A673 (cell line): Measurements from ENCODE around the gene CMIP. TPM values are rescaled to one million over a fixed set of nuclear protein-coding genes. Genes with fewer than 3 reads are reported as not detected.

Source experiments
- BruUV-seq: library from RNA; stranded (reverse); fragments of 400-500 nt; replicated peaks from 2 replicates; lab custom pipeline; 2021; lab: Mats Ljungman, UMichigan
- CTCF ChIA-PET: fragments of 300-600 bp; sonication (Branson Sonifier 250); formaldehyde crosslinking; loops from one replicate; lab custom pipeline; 2022; ENCODE audit warnings: antibody characterized with exemption; lab: Charles Lee
- POLR2A ChIA-PET: fragments of 300-600 bp; sonication (Branson Sonifier 250); formaldehyde crosslinking; loops from one replicate; lab custom pipeline; 2022; ENCODE audit warnings: antibody characterized with exemption; ENCODE audit not compliant: low non-redundant PET; lab: Charles Lee
- DNase-seq: peaks from one replicate; pipeline ENCODE4 v3.0.0-alpha.2; 2015; ENCODE audit warnings: low spot score
- H3K27ac ChIP-seq: fragments of 200-600 bp; sonication (generic); 2 replicates; pipeline ENCODE4 v1.5.1; 2016; ENCODE audit warnings: mixed run types, low read depth, mild to moderate bottlenecking, mixed read lengths, antibody characterized with exemption, low read length; ENCODE audit not compliant: poor library complexity, severe bottlenecking
- H3K27me3 ChIP-seq: fragments of 200-600 bp; sonication (generic); replicated peaks from 2 replicates; pipeline ENCODE4 v1.6.1; 2017; ENCODE audit warnings: mixed run types, low read depth, mild to moderate bottlenecking, mixed read lengths, antibody characterized with exemption, low read length; ENCODE audit not compliant: insufficient read depth, poor library complexity
- H3K36me3 ChIP-seq: fragments of 200-600 bp; sonication (generic); 2 replicates; pipeline ENCODE4 v1.6.1; 2016; ENCODE audit warnings: mixed run types, mild to moderate bottlenecking, mixed read lengths, antibody characterized with exemption, low read length; ENCODE audit not compliant: insufficient read depth, poor library complexity, severe bottlenecking
- H3K4me1 ChIP-seq: fragments of 200-600 bp; sonication (generic); 2 replicates; pipeline ENCODE4 v1.6.1; 2017; ENCODE audit warnings: mixed run types, mild to moderate bottlenecking, mixed read lengths, antibody characterized with exemption, low read length; ENCODE audit not compliant: insufficient read depth, poor library complexity, severe bottlenecking
- H3K4me3 ChIP-seq: fragments of 200-600 bp; sonication (generic); 2 replicates; pipeline ENCODE4 v1.5.1; 2016; ENCODE audit warnings: low read depth, mixed run types, mild to moderate bottlenecking, mixed read lengths, low read length; ENCODE audit not compliant: poor library complexity, severe bottlenecking
- H3K9me3 ChIP-seq: fragments of 200-600 bp; sonication (generic); 2 replicates; pipeline ENCODE4 v1.6.1; 2016; ENCODE audit warnings: mixed run types, low read depth, mild to moderate bottlenecking, mixed read lengths, antibody characterized with exemption, low read length; ENCODE audit not compliant: poor library complexity, severe bottlenecking
- EZH2 ChIP-seq: fragments of 200-600 bp; sonication (generic); IDR thresholded peaks from 2 replicates; pipeline ENCODE4 v1.6.1; 2017; ENCODE audit warnings: borderline replicate concordance, low read depth, mild to moderate bottlenecking, mixed read lengths, antibody characterized with exemption, low read length; ENCODE audit not compliant: poor library complexity, severe bottlenecking
- intact Hi-C: fragments of 100-400 bp; cut with micrococcal nuclease; formaldehyde crosslinking; loops from one replicate; pipeline ENCODE4 v1.10.0; 2022; ENCODE audit not compliant: unreplicated experiment
- total RNA-seq: library from RNA; stranded (reverse); gene quantifications from 2 replicates; pipeline ENCODE4 v1.2.3, GENCODE V29; 2021
- TF ChIP-seq, protein P1 (sequence below): fragments of 300-800, 200-600 bp; sonication (generic); conservative IDR thresholded peaks from 2 replicates; pipeline ENCODE4 v1.5.1; 2017; ENCODE audit warnings: low read depth, mild to moderate bottlenecking, antibody characterized with exemption, low read length, moderate library complexity, mixed read lengths

Gene CMIP
- total RNA-seq, 1 experiment from 2014 or later, result 25.5 TPM

DNA sequence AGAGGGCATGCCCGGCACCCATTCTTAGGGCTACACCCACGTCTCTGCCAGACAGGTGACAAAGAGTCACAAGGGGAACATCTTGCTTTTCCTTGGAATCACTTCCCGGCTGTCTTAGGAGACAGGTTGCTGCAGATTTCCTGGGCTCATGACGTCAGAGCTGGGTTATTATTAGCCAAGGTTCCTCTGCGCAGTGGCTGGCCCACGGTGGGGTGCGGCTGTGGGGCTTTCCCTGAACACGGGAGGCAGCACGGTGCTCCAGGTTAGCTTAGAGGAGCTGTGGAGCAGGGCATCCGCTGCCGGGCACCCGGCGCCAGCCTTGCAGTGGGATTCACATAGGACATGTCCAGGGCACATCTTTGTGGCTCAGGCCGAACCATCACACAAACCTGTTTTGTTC is 216.5 kb downstream of the CMIP start:
- CTCF ChIA-PET, result interaction anchor here (0.5 kb wide), 1 partner anchor 58 kb away, joined by 3 read pairs; no protein-coding TSS in a partner anchor
- no peak overlapping the region for H3K4me3 ChIP-seq
- BruUV-seq, result no TSS peak
- no peaks in the 10 kb centered on the region for H3K36me3 ChIP-seq
- no peaks in the 10 kb centered on the region for H3K9me3 ChIP-seq
- intact Hi-C loops, result no loop called here
- no peaks in the 10 kb centered on the region for H3K4me1 ChIP-seq
- H3K27ac ChIP-seq, result no peak overlapping the region
- TF ChIP-seq, protein P1, sequence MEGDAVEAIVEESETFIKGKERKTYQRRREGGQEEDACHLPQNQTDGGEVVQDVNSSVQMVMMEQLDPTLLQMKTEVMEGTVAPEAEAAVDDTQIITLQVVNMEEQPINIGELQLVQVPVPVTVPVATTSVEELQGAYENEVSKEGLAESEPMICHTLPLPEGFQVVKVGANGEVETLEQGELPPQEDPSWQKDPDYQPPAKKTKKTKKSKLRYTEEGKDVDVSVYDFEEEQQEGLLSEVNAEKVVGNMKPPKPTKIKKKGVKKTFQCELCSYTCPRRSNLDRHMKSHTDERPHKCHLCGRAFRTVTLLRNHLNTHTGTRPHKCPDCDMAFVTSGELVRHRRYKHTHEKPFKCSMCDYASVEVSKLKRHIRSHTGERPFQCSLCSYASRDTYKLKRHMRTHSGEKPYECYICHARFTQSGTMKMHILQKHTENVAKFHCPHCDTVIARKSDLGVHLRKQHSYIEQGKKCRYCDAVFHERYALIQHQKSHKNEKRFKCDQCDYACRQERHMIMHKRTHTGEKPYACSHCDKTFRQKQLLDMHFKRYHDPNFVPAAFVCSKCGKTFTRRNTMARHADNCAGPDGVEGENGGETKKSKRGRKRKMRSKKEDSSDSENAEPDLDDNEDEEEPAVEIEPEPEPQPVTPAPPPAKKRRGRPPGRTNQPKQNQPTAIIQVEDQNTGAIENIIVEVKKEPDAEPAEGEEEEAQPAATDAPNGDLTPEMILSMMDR, result no peak
- no peak for TF ChIP-seq EZH2
- no peaks in the 10 kb centered on the region for H3K27me3 ChIP-seq
- POLR2A ChIA-PET, result interaction anchor here (0.5 kb wide), 1 partner anchor 444 kb away, joined by 3 read pairs; no protein-coding TSS in a partner anchor
- DNase-seq, result no peak

- H3K4me1 ChIP-seq, result no peaks in the 10 kb centered on the region
- CTCF ChIA-PET, result no interaction called here
Observed at GRCh38 chr16:81664153-81664552, 219.5 kb downstream of the CMIP start.

GRCh38 chr16:81665588-81665987 is 221.0 kb downstream of the CMIP start:
- CTCF ChIA-PET, result no interaction called here
- POLR2A ChIA-PET, result no interaction called here
- H3K36me3 ChIP-seq, result no peaks in the 10 kb centered on the region

More at GRCh38 chr16:81664153-81664552, 219.5 kb downstream of the CMIP start:
- Histone ChIP-seq H3K36me3 (no peaks in the 10 kb centered on the region), H3K27me3 (no peaks in the 10 kb centered on the region), H3K27ac (no peak overlapping the region), H3K4me3 (no peak overlapping the region), H3K9me3 (no peaks in the 10 kb centered on the region)
- no peak for DNase-seq
- TF ChIP-seq EZH2, result no peak
- TF ChIP-seq, protein P1, result no peak
- BruUV-seq, result no TSS peak
- POLR2A ChIA-PET, result no interaction called here
- intact Hi-C loops, result no loop called here

More at GRCh38 chr16:81665588-81665987, 221.0 kb downstream of the CMIP start:
- no TSS peak for BruUV-seq
- no peak for TF ChIP-seq EZH2
- TF ChIP-seq, protein P1, result no peak
- intact Hi-C loops, result no loop called here
- Histone ChIP-seq H3K27ac (no peak overlapping the region), H3K27me3 (no peaks in the 10 kb centered on the region), H3K4me1 (no peaks in the 10 kb centered on the region), H3K4me3 (no peak overlapping the region), H3K9me3 (no peaks in the 10 kb centered on the region)
- no peak for DNase-seq
